HPDE6-E6E7 (cell line): ENCODE measurements around the gene METTL27.
A peak's percentile ranks its signal among the peaks of the same experiment; 100 is the strongest.
"Not testable (repeated sequence)": the region's sequence is repeated elsewhere in the genome, so short reads cannot be mapped to it uniquely, and the experiment has no call there.

Experiments used
- DNase-seq: peaks from one replicate; pipeline ENCODE4 v3.0.0; 2011; ENCODE audit warnings: missing footprints; ENCODE audit errors: extremely low spot score

Gene METTL27

GRCh38 chr7:73842067-73842976 lies at the start of gene METTL27:
TSS of gene METTL27 (minus strand) at chr7:73842516. CDS start at chr7:73842140, 376 bp downstream.
- peak; percentile 91 for DNase-seq

- no peak for DNase-seq
These were observed 49.0 kb upstream of the METTL27 start for GRCh38 chr7:73891178-73891885.

GRCh38 chr7:73890555-73891147 lies 48.3 kb upstream of the METTL27 start:
- no peak for DNase-seq

- no peak for DNase-seq
These were observed 46.6 kb upstream of the METTL27 start for GRCh38 chr7:73888959-73889358.

GRCh38 chr7:73887762-73888161 lies 45.4 kb upstream of the METTL27 start:
- no peak for DNase-seq

GRCh38 chr7:73885975-73886798 lies 43.9 kb upstream of the METTL27 start:
- DNase-seq: no peak

GRCh38 chr7:73885433-73885974 lies 43.2 kb upstream of the METTL27 start:
- DNase-seq: no peak

GRCh38 chr7:73884867-73885422 lies 42.6 kb upstream of the METTL27 start:
- not testable (repeated sequence) for DNase-seq

- no peak for DNase-seq
These were observed 39.7 kb upstream of the METTL27 start for GRCh38 chr7:73882047-73882402.

GRCh38 chr7:73881352-73882046 lies 39.2 kb upstream of the METTL27 start:
- no peak for DNase-seq

GRCh38 chr7:73880755-73881328 lies 38.5 kb upstream of the METTL27 start:
- no peak for DNase-seq

GRCh38 chr7:73879977-73880681 lies 37.8 kb upstream of the METTL27 start:
- DNase-seq: no peak

GRCh38 chr7:73876973-73877372 lies 34.7 kb upstream of the METTL27 start:
- no peak for DNase-seq

GRCh38 chr7:73876361-73876760 lies 34.0 kb upstream of the METTL27 start:
- no peak for DNase-seq

- no peak for DNase-seq
These were observed 30.0 kb upstream of the METTL27 start for GRCh38 chr7:73872056-73872908.

- DNase-seq: no peak
These were observed 29.1 kb upstream of the METTL27 start for GRCh38 chr7:73871163-73872011.

GRCh38 chr7:73870041-73870492 lies 27.8 kb upstream of the METTL27 start:
- no peak for DNase-seq
